Thyroid gland (tissue), 4 donors: Measurements from ENCODE around the gene TGFBRAP1.

ENCODE experiments used
- POLR2A ChIP-seq, 2 donors: fragments of 450-650 bp; IDR thresholded peaks; one replicate each; pipeline ENCODE4 v1.6.1; 2017; ENCODE audit warnings: antibody characterized with exemption in 2 of 2, mild to moderate bottlenecking in 2 of 2, moderate library complexity in 1 of 2
- TF ChIP-seq, protein P1 (sequence below), 6 experiments: fragments of 200-600 bp in 3 of 6; fragments of 450-650 bp in 3 of 6; sonication (generic) in 3 of 6; IDR thresholded peaks; one replicate each; pipeline ENCODE4 v1.5.1; 2016 to 2019; ENCODE audit warnings: antibody characterized with exemption in 6 of 6, mild to moderate bottlenecking in 2 of 6, inconsistent platforms in 1 of 6, moderate library complexity in 1 of 6

DNA sequence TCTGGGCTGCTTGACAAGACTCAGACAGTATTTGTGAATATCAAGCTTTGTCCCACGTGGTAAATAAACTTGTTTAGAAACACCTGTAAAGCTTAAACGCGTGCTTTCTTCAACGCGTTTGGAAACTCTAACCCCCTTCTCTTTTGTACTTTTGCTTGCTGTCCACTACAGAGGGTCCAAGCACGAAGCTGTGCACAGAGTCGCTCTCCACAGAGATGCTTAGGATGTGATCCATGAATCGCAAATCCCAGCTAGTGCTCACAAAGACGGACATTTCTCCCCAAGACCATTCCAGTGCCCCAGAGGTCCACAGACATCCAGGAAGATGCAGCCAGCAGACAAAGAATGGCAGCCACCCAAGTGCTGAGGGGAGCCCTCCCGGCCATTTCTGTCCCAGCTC lies 88.1 kb downstream of the TGFBRAP1 start, which contains the start of gene GPR45:
- TF ChIP-seq POLR2A (IDR thresholded peaks at IDR 0.05): no peak
- TF ChIP-seq, protein P1, sequence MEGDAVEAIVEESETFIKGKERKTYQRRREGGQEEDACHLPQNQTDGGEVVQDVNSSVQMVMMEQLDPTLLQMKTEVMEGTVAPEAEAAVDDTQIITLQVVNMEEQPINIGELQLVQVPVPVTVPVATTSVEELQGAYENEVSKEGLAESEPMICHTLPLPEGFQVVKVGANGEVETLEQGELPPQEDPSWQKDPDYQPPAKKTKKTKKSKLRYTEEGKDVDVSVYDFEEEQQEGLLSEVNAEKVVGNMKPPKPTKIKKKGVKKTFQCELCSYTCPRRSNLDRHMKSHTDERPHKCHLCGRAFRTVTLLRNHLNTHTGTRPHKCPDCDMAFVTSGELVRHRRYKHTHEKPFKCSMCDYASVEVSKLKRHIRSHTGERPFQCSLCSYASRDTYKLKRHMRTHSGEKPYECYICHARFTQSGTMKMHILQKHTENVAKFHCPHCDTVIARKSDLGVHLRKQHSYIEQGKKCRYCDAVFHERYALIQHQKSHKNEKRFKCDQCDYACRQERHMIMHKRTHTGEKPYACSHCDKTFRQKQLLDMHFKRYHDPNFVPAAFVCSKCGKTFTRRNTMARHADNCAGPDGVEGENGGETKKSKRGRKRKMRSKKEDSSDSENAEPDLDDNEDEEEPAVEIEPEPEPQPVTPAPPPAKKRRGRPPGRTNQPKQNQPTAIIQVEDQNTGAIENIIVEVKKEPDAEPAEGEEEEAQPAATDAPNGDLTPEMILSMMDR (IDR thresholded peaks at IDR 0.05): no peak
